ENCODE results near the gene TEPSIN. TPM values are rescaled to one million over a fixed set of nuclear protein-coding genes. Genes with fewer than 3 reads are reported as not detected.

The TEPSIN gene
- total RNA-seq, 2 donors from 2014 or later, result 12.3 to 14.3 TPM

DNA sequence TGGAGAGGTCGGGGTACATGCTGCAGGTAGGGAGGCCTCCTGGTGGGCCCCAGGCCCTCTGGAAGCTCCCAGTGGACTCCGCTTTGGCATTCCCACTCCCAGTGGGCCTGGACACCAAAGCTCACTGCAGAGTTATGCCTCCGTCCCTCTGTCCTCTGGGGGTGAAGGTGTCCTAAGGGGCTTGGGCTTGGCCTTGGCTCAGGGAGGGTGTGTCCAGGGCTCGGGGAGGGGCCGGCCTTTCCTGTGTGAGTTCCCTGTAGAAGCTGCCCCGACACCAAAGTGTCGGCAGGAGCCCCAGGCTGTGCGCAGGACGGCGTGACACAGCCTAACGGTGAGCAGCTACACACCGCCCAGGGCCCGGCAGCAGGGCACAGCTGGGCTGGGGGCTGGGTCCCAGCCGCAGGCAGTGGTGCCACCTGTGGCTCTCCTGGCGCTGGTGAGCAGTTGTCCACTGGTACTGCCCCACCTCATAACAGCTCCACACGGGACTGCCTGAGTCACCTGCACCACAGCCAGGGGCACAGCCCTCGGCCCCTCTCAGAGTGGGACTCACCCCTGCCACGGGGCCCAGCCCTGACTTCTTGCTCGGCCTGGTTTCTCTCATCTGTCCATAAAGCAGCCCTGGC, 6.1 kb downstream of the TEPSIN start:
- Histone ChIP-seq H3K9me3 (no peaks in the 10 kb centered on the region), H3K36me3 (peaks cover 26% of the 10 kb centered on the region), H3K27ac (no peak overlapping the region), H3K4me1 (peaks cover 0 to 15% of the 10 kb centered on the region in 2 donors), H3K4me3 (no peak overlapping the region), H3K27me3 (no peaks in the 10 kb centered on the region)
- TF ChIP-seq CTCF (IDR thresholded peaks at IDR 0.05), result no peak
- no peak for DNase-seq (ENCODE audit: low spot score)

- no peak for TF ChIP-seq CTCF (IDR thresholded peaks at IDR 0.05)
- H3K4me1 ChIP-seq, result peaks cover 0 to 8% of the 10 kb centered on the region in 2 donors
- H3K4me3 ChIP-seq, result no peak overlapping the region
- no peaks in the 10 kb centered on the region for H3K9me3 ChIP-seq
- DNase-seq (ENCODE audit: low spot score), result no peak
- no peak overlapping the region for H3K27ac ChIP-seq
- H3K27me3 ChIP-seq, result no peaks in the 10 kb centered on the region
- peaks cover 26% of the 10 kb centered on the region for H3K36me3 ChIP-seq
Measured at GRCh38 chr17:81231766-81232581, 6.9 kb downstream of the TEPSIN start.

GRCh38 chr17:81231121-81231645, 7.7 kb downstream of the TEPSIN start:
- Histone ChIP-seq H3K36me3 (peaks cover 26% of the 10 kb centered on the region), H3K9me3 (no peaks in the 10 kb centered on the region), H3K27ac (no peak overlapping the region), H3K27me3 (no peaks in the 10 kb centered on the region), H3K4me3 (no peak overlapping the region), H3K4me1 (no peaks in the 10 kb centered on the region)
- no peak for DNase-seq (ENCODE audit: low spot score)
- no peak for TF ChIP-seq CTCF (IDR thresholded peaks at IDR 0.05)

DNA sequence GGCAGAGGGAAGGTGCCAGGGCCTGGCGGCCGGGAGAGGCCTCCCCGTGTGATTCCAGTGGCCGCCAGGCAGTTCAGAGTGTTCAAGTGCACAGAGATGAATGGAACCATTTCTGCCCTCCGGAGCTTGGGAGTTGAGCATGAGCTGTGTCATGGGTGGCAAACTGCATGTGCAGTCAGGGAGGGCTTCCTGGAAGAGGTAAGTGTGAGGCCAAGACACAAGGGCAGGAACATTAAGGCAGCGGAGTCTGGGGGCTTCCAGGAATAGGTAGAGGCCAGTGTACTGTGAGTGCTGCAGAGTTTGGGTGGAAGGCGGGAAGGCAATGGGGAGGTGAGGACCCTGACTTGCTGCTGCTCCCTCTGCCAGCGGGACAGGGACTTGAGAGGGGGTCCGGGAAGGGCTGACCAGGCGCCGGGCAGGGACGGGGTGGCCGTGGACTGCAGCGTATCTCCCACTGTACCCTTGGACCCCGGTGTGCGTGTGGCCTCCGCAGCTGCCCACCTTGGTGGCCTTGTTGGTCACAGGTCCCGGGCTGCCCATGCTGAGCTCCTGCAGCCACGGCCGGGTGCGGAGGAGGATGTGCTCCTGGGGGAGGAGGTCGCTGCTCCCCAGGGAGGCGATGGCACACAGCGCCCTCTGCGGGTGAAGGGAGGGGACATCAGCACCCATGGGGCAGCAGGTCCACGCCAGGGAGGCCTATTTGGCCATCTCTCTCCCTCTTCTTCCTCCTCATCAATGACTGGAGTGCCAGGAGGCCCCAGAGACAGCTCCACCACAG, 8.6 kb downstream of the TEPSIN start:
- no peak overlapping the region for H3K4me3 ChIP-seq
- H3K36me3 ChIP-seq, result peaks cover 26% of the 10 kb centered on the region
- TF ChIP-seq CTCF (IDR thresholded peaks at IDR 0.05), result no peak
- no peaks in the 10 kb centered on the region for H3K27me3 ChIP-seq
- no peaks in the 10 kb centered on the region for H3K4me1 ChIP-seq
- H3K9me3 ChIP-seq, result no peaks in the 10 kb centered on the region
- no peak overlapping the region for H3K27ac ChIP-seq
- no peak for DNase-seq (ENCODE audit: low spot score)

GRCh38 chr17:81229666-81229920, 9.3 kb downstream of the TEPSIN start:
- TF ChIP-seq CTCF (IDR thresholded peaks at IDR 0.05), result no peak
- H3K4me3 ChIP-seq, result no peak overlapping the region
- no peaks in the 10 kb centered on the region for H3K9me3 ChIP-seq
- DNase-seq (ENCODE audit: low spot score), result no peak
- H3K4me1 ChIP-seq, result no peaks in the 10 kb centered on the region
- no peaks in the 10 kb centered on the region for H3K27me3 ChIP-seq
- no peak overlapping the region for H3K27ac ChIP-seq
- peaks cover 26% of the 10 kb centered on the region for H3K36me3 ChIP-seq

All from right atrium auricular region (tissue), 2 donors.